Right ventricle myocardium superior (tissue), 1 donor: ENCODE results near the gene PSMB7. TPM values are rescaled to one million over a fixed set of nuclear protein-coding genes. Genes with fewer than 3 reads are reported as not detected.

Experiments
- ATAC-seq: fragments of 200-7000 bp; cut with Tn5 transposase; one replicate; pipeline ENCODE4 v1.9.1; 2020; ENCODE audit warnings: mild to moderate bottlenecking; ENCODE audit not compliant: poor library complexity
- DNase-seq: peaks from one replicate; pipeline ENCODE4 v3.0.0-alpha.2; 2020
- intact Hi-C: fragments of 100-400 bp; cut with DNase I; formaldehyde crosslinking; loops from one replicate; pipeline ENCODE4 v1.11.2; 2022
- total RNA-seq: library from RNA; stranded (reverse); fragmentation: NEBNext Ultra II Directional; extraction: Animal tissue kit (Norgen Biotek cat#: 25700); gene quantifications from one replicate; pipeline ENCODE4 v1.2.1, GENCODE V29; 2021
- donor health status: DM: no; HTN: yes; CAD: no; lungs with severe emphysema.

PSMB7 gene
- total RNA-seq, 1 donor from 2014 or later = 172 TPM

- DNase-seq = no peak
- no peak for ATAC-seq
- intact Hi-C loops = no loop called here
These were observed 91.3 kb downstream of the PSMB7 start for GRCh38 chr9:124323904-124324303.

- DNase-seq (no peak), ATAC-seq (no peak)
- intact Hi-C loops = no loop called here
These were observed 92.4 kb downstream of the PSMB7 start for GRCh38 chr9:124322618-124323432.

GRCh38 chr9:124321935-124322334 lies 93.3 kb downstream of the PSMB7 start:
- ATAC-seq (no peak), DNase-seq (no peak)
- intact Hi-C loops = loop anchor here (2.0 kb wide), 1 partner anchor 195 kb away; no protein-coding TSS in a partner anchor

GRCh38 chr9:124321416-124321815 lies 93.8 kb downstream of the PSMB7 start:
- ATAC-seq = no peak
- intact Hi-C loops = loop anchor here (2.0 kb wide), 1 partner anchor 195 kb away; no protein-coding TSS in a partner anchor
- DNase-seq = no peak

GRCh38 chr9:124320062-124320973 lies 94.9 kb downstream of the PSMB7 start:
- peak; percentile 94 for ATAC-seq
- peak; percentile 77 for DNase-seq
- intact Hi-C loops = loop anchor here (2.0 kb wide), 1 partner anchor 194 kb away; no protein-coding TSS in a partner anchor

GRCh38 chr9:124315882-124316281 lies 99.4 kb downstream of the PSMB7 start:
- no peak for DNase-seq
- no peak for ATAC-seq
- intact Hi-C loops = no loop called here

- intact Hi-C loops = no loop called here
- no peak for DNase-seq
- ATAC-seq = no peak
These were observed 101.3 kb downstream of the PSMB7 start for GRCh38 chr9:124313940-124314339.

- no peak for DNase-seq
- intact Hi-C loops = no loop called here
- no peak for ATAC-seq
These were observed 102.7 kb downstream of the PSMB7 start for GRCh38 chr9:124312290-124313265.

GRCh38 chr9:124311283-124311682 lies 104.0 kb downstream of the PSMB7 start:
- DNase-seq (no peak), ATAC-seq (no peak)
- intact Hi-C loops = no loop called here

- ATAC-seq (peak; percentile 58), DNase-seq (no peak)
- intact Hi-C loops = no loop called here
These were observed 105.6 kb downstream of the PSMB7 start for GRCh38 chr9:124309667-124310084.

- DNase-seq (no peak), ATAC-seq (no peak)
- intact Hi-C loops = no loop called here
These were observed 106.4 kb downstream of the PSMB7 start for GRCh38 chr9:124308606-124309491.

- intact Hi-C loops = no loop called here
- no peak for DNase-seq
- ATAC-seq = no peak
These were observed 107.7 kb downstream of the PSMB7 start for GRCh38 chr9:124307379-124308030.

- intact Hi-C loops = no loop called here
- DNase-seq (no peak), ATAC-seq (no peak)
These were observed 109.0 kb downstream of the PSMB7 start for GRCh38 chr9:124306098-124306735.

- DNase-seq (no peak), ATAC-seq (no peak)
- intact Hi-C loops = no loop called here
These were observed 111.0 kb downstream of the PSMB7 start for GRCh38 chr9:124304285-124304684.

GRCh38 chr9:124303762-124304161 lies 111.5 kb downstream of the PSMB7 start:
- intact Hi-C loops = no loop called here
- DNase-seq = no peak
- ATAC-seq = no peak
